A673 (cell line): ENCODE results near the gene TMEM179B. TPM values are rescaled to one million over a fixed set of nuclear protein-coding genes. Genes with fewer than 3 reads are reported as not detected.
A peak's percentile ranks its signal among the peaks of the same experiment; 100 is the strongest.

ENCODE experiments used
- BruUV-seq: library from RNA; stranded (reverse); fragments of 400-500 nt; replicated peaks from 2 replicates; lab custom pipeline; 2021; lab: Mats Ljungman, UMichigan
- CTCF ChIA-PET: fragments of 300-600 bp; sonication (Branson Sonifier 250); formaldehyde crosslinking; loops from one replicate; lab custom pipeline; 2022; ENCODE audit warnings: antibody characterized with exemption; lab: Charles Lee
- POLR2A ChIA-PET: fragments of 300-600 bp; sonication (Branson Sonifier 250); formaldehyde crosslinking; loops from one replicate; lab custom pipeline; 2022; ENCODE audit warnings: antibody characterized with exemption; ENCODE audit not compliant: low non-redundant PET; lab: Charles Lee
- DNase-seq: peaks from one replicate; pipeline ENCODE4 v3.0.0-alpha.2; 2015; ENCODE audit warnings: low spot score
- H3K27ac ChIP-seq: fragments of 200-600 bp; sonication (generic); 2 replicates; pipeline ENCODE4 v1.5.1; 2016; ENCODE audit warnings: mixed run types, low read depth, mild to moderate bottlenecking, mixed read lengths, antibody characterized with exemption, low read length; ENCODE audit not compliant: poor library complexity, severe bottlenecking
- H3K27me3 ChIP-seq: fragments of 200-600 bp; sonication (generic); replicated peaks from 2 replicates; pipeline ENCODE4 v1.6.1; 2017; ENCODE audit warnings: mixed run types, low read depth, mild to moderate bottlenecking, mixed read lengths, antibody characterized with exemption, low read length; ENCODE audit not compliant: insufficient read depth, poor library complexity
- H3K36me3 ChIP-seq: fragments of 200-600 bp; sonication (generic); 2 replicates; pipeline ENCODE4 v1.6.1; 2016; ENCODE audit warnings: mixed run types, mild to moderate bottlenecking, mixed read lengths, antibody characterized with exemption, low read length; ENCODE audit not compliant: insufficient read depth, poor library complexity, severe bottlenecking
- H3K4me1 ChIP-seq: fragments of 200-600 bp; sonication (generic); 2 replicates; pipeline ENCODE4 v1.6.1; 2017; ENCODE audit warnings: mixed run types, mild to moderate bottlenecking, mixed read lengths, antibody characterized with exemption, low read length; ENCODE audit not compliant: insufficient read depth, poor library complexity, severe bottlenecking
- H3K4me3 ChIP-seq: fragments of 200-600 bp; sonication (generic); 2 replicates; pipeline ENCODE4 v1.5.1; 2016; ENCODE audit warnings: low read depth, mixed run types, mild to moderate bottlenecking, mixed read lengths, low read length; ENCODE audit not compliant: poor library complexity, severe bottlenecking
- H3K9me3 ChIP-seq: fragments of 200-600 bp; sonication (generic); 2 replicates; pipeline ENCODE4 v1.6.1; 2016; ENCODE audit warnings: mixed run types, low read depth, mild to moderate bottlenecking, mixed read lengths, antibody characterized with exemption, low read length; ENCODE audit not compliant: poor library complexity, severe bottlenecking
- CTCF ChIP-seq: fragments of 300-800, 200-600 bp; sonication (generic); conservative IDR thresholded peaks from 2 replicates; pipeline ENCODE4 v1.5.1; 2017; ENCODE audit warnings: low read depth, mild to moderate bottlenecking, antibody characterized with exemption, low read length, moderate library complexity, mixed read lengths
- EZH2 ChIP-seq: fragments of 200-600 bp; sonication (generic); IDR thresholded peaks from 2 replicates; pipeline ENCODE4 v1.6.1; 2017; ENCODE audit warnings: borderline replicate concordance, low read depth, mild to moderate bottlenecking, mixed read lengths, antibody characterized with exemption, low read length; ENCODE audit not compliant: poor library complexity, severe bottlenecking
- intact Hi-C: fragments of 100-400 bp; cut with micrococcal nuclease; formaldehyde crosslinking; loops from one replicate; pipeline ENCODE4 v1.10.0; 2022; ENCODE audit not compliant: unreplicated experiment
- total RNA-seq: library from RNA; stranded (reverse); gene quantifications from 2 replicates; pipeline ENCODE4 v1.2.3, GENCODE V29; 2021

TMEM179B gene
- total RNA-seq, 1 experiment from 2014 or later, result 52.1 TPM

- H3K9me3 ChIP-seq, result no peaks in the 10 kb centered on the region
- no TSS peak for BruUV-seq
- no peak overlapping the region for H3K4me3 ChIP-seq
- H3K4me1 ChIP-seq, result peaks cover 6% of the 10 kb centered on the region
- no peak overlapping the region for H3K27ac ChIP-seq
- intact Hi-C loops, result no loop called here
- no peaks in the 10 kb centered on the region for H3K27me3 ChIP-seq
- peaks cover 4% of the 10 kb centered on the region for H3K36me3 ChIP-seq
- ChIA-PET POLR2A (no interaction called here), CTCF (no interaction called here)
- DNase-seq, result no peak
- TF ChIP-seq EZH2 (no peak), CTCF (no peak)
Observed at GRCh38 chr11:62752177-62752785, 34.9 kb upstream of the TMEM179B start.

- H3K27me3 ChIP-seq, result no peaks in the 10 kb centered on the region
- POLR2A ChIA-PET, result interaction anchor here (0.5 to 1.1 kb wide), 6 partner anchors 18 to 1109 kb away, joined by 3 to 23 read pairs (median 5); partner anchors contain the start of genes C11orf98, CSKMT, HNRNPUL2 and TAF6L
- H3K4me3 ChIP-seq, result peak overlapping the region; percentile 62
- H3K36me3 ChIP-seq, result peaks cover 4% of the 10 kb centered on the region
- no peaks in the 10 kb centered on the region for H3K9me3 ChIP-seq
- peaks cover 6% of the 10 kb centered on the region for H3K4me1 ChIP-seq
- BruUV-seq, result TSS peak; percentile 85
- CTCF ChIA-PET, result interaction anchor here (0.6 to 1.4 kb wide), 4 partner anchors 33 to 358 kb away, joined by 3 to 6 read pairs (median 4); partner anchors contain the start of gene SLC3A2
- intact Hi-C loops, result no loop called here
- peak overlapping the region; percentile 88 for H3K27ac ChIP-seq
- DNase-seq, result no peak
- no peak for TF ChIP-seq CTCF
- TF ChIP-seq EZH2, result no peak
Observed at GRCh38 chr11:62752994-62753735, 34.0 kb upstream of the TMEM179B start.

- H3K27ac ChIP-seq, result peak within 1 kb of the TSS; percentile 88
- H3K9me3 ChIP-seq, result no peaks in the 10 kb centered on the region
- H3K4me3 ChIP-seq, result peak within 1 kb of the TSS; percentile 62
- peaks cover 6% of the 10 kb centered on the region for H3K4me1 ChIP-seq
- intact Hi-C loops, result no loop called here
- no TSS peak for BruUV-seq
- no peaks in the 10 kb centered on the region for H3K27me3 ChIP-seq
- ChIA-PET POLR2A (interaction anchor here (0.5 to 1.1 kb wide), 9 partner anchors 17 to 1108 kb away, joined by 3 to 23 read pairs (median 4); partner anchors contain the start of genes C11orf98, CSKMT, HNRNPUL2 and STX5), CTCF (interaction anchor here (0.6 to 1.4 kb wide), 6 partner anchors 13 to 359 kb away, joined by 3 to 6 read pairs (median 4); partner anchors contain the start of genes SLC3A2 and TAF6L)
- H3K36me3 ChIP-seq, result peaks cover 4% of the 10 kb centered on the region
- DNase-seq, result peak; percentile 100
- TF ChIP-seq EZH2 (no peak), CTCF (no peak)
Observed at GRCh38 chr11:62753736-62754603, 33.2 kb upstream of the TMEM179B start, which contains the start of gene ZBTB3. Gene ZBTB3, minus strand, starts transcription at chr11:62754160. Its CDS starts 496 bp downstream, at chr11:62753664.
